8988T (cell line): ENCODE results near the gene RHOD.

Experiments
- DNase-seq: peaks from one replicate; pipeline ENCODE4 v3.0.0; 2011

Gene RHOD

DNA sequence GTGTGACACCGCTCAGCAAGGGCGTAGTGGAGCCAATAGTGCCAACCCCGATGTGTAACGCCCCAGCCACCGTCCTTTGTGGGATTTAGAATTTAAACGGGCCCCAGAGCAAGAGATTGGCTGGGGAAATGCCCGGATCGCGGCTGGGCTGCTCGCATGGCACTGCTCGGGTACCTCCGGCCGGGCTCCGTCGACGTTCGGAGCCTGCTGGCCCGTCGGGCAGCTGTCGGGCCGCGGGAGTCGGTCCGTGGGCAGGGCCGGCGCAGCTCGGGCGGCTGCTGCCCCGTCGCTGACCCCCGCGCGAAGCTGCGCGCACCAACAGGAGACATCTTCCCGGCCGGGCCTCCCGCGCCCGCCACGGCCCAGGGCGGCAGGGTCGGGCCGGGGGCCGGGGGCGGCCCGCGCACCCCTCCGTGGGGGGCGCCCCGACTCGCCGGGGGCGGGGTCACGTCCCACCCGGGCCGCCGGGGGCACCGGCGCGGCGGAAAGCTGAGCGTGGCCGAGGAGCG is 61.1 kb downstream of the RHOD start:
- no peak for DNase-seq

DNA sequence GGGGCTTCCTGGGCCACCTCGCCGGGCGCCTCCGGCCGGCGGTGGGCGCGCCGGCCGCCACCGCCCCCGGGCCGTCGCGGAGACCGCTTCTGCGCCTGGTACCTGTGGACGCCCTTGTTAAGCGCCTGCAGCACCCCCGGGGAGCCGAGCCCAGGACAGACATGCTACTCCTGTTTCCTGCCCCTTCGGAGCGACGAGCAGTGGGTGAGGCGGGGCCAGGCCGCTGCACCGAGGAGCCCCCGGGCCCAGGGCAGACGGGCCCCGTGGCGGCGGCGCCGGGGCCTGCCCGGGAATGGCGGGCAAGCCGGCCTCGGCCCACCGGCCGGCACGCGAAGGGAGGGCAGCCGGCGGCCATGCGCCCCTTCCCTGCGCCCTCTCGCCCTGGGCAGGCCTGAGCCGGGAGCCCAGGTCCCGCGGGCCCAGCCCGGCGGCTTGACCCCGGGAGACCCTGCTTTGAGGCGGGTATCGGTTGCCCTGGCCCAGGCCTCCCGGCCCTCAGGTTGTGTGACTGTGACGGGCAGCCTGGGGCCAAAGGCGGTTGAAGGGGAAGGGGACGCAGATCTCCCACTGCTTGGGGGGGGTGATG is 61.6 kb downstream of the RHOD start:
- peak; percentile 78 for DNase-seq

DNA sequence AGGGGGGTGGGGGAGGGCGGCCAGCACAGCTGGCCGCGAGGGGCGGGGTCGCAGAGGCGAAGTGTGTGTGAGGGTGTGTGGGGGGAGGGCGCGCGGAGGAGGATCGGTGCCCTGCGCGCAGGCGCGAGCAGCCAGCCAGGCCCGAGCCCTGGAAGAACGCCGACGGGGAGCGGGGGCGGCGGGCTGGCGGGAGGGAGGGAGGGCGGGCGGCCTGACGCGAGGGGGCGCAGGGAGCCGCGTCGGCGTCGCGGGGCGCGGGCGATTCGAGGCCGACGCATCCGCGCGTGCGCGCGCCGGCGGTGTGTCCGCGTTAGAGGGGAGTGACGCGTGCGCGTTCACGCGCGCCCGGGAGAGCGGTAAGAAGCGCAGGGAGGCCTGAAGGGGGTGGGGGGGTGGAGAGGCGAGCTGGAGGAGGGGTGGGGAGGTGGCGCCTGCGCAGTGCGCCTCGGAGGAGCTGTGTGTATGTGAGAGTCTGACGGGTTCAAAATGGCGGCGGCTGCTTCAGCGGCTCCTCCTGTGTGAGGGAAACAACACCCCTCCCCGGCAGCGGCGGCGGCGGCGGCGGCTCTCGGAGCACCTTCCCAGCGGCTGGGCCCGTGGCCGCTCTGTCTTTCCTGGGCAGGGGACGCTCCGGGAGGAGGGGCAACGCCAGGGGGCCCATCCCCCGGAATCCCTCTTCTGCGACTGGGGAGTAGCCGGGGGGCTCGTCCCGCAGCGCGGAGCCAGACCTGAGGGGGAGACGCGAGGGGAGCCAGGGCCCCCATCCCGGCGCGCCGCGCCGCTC is 62.3 kb downstream of the RHOD start, which contains the start of gene KDM2A:
KDM2A (plus strand) TSS at position 463 of the 784 bp plus-strand sequence. CDS start 2,054 bp downstream, outside the sequence.
- peak; percentile 100 for DNase-seq

DNA sequence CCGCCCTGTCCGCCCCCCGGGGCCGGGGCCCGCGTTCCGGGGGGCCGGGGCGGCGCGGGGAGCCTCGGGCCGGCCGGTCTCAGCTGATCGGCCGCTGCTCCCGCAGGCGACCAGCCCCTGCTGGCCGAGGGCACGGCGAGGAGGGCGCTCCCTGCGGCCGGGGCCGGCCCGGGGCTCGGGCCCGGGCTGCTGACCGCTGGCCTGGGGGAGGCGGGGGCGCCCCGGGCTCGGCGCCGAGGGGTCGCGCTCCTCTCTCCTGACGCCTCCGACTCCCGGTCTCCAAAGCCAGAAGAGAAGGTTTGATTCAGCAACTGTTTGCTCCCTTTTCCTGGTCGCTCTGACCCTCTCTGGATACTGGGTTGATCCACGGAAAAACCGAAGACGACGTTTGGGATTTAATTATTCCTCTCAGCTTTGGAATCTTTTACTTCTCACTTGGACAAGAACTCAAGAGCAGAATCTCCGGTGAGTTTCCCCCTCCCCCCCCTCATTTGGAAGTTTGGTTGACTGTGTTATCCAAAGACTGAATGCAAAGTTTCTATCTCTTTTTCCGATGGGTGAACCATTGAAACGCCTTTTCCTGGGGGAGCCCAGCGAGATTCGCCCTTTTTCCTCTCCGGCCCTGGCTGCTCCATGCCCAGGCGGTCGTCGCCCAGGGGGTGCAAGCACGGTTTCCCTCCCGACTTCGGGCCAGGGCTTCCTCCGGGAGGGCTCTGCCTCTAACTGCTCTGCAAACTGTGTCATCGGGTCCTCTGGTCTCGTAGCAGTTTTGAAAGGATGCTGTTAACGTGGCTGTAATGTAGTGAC is 63.1 kb downstream of the RHOD start:
- DNase-seq, result peak; percentile 59

DNA sequence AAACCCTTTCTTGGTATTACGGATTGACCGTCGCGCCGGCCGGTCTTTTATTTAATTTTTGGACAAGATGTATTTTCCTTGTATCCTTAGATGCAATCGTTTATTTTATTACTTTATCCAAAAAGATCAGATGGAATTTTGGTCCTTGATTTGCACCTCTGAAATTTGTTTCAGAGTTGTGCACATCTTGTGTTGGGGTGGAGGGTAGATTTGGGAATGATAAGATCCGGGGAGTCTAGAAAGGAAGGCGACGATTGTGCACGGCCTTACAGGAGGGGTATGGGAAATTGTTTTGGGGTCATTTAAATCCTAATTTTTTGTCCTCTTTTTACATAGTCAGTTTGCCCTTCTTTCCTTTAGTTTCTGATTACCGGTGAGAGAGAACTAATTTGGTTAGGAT is 63.8 kb downstream of the RHOD start:
- no peak for DNase-seq

DNA sequence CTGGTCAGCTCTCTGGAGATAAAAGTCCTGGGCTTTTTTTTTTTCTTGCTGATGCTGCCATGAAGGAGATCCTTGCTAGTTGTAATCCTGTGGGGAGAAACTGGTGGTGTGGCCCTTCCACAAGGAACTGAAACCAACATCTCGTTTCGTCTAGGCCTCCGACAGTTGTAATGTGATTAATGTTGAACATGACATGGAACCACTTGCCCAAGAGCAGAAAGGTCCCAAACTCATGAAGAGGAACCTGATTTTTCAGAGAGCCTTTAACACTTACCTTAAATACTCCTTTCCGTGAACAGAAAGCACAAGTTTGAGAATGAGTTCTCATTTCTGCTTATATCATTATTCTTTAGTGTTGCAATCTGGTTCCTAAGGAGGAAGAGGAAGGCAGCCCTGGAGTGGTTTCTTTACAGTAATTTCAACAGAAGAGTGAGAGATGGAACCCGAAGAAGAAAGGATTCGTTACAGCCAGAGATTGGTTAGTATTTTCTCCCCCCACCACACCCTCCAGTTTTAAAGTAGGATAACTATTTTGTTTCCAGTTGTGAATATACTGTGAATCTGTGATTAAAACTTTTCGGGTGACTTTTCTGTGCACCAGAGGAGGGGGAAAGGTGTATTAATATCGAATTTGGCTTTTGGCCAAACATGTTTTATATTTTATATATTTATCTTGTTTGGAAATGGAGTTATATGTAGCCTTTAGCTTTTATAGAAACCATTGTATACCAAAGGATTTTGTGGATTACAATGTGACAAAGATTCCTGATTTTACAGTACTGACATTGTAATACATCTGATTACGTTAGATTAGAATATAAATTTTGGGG is 64.4 kb downstream of the RHOD start:
- no peak for DNase-seq
